Panc1 (cell line): ENCODE results near the gene ELP2. TPM values are rescaled to one million over a fixed set of nuclear protein-coding genes. Genes with fewer than 3 reads are reported as not detected.

Experiments
- ATAC-seq: fragments of 200-7000 bp; cut with Tn5 transposase; 2 replicates; pipeline ENCODE4 v1.9.1; 2020; ENCODE audit warnings: mild to moderate bottlenecking, moderate library complexity
- BruUV-seq: library from RNA; stranded (reverse); fragments of 400-500 nt; replicated peaks from 2 replicates; lab custom pipeline; 2021; lab: Mats Ljungman, UMichigan
- CTCF ChIA-PET: fragments of 300-600 bp; sonication (Branson Sonifier 250); formaldehyde crosslinking; loops from one replicate; lab custom pipeline; 2022; ENCODE audit warnings: antibody characterized with exemption; lab: Charles Lee
- POLR2A ChIA-PET: fragments of 300-600 bp; sonication (Branson Sonifier 250); formaldehyde crosslinking; loops from one replicate; lab custom pipeline; 2022; ENCODE audit warnings: antibody characterized with exemption; lab: Charles Lee
- DNase-seq: peaks from one replicate; pipeline ENCODE4 v3.0.0-alpha.2; 2010; ENCODE audit warnings: low read depth, low spot score
- H3K27ac ChIP-seq: 2 replicates; pipeline ENCODE4 v1.5.1; 2011; ENCODE audit warnings: mild to moderate bottlenecking, low read length, inconsistent platforms
- H3K27me3 ChIP-seq: fragments of 200-500 bp; sonication (Bioruptor generic); 2 replicates; pipeline ENCODE4 v1.6.0; 2014; ENCODE audit warnings: low read length, inconsistent platforms; ENCODE audit not compliant: control insufficient read depth, insufficient read depth
- H3K36me3 ChIP-seq: fragments of 200-500 bp; sonication (Bioruptor generic); 2 replicates; pipeline ENCODE4 v1.5.1; 2014; ENCODE audit warnings: inconsistent platforms, mild to moderate bottlenecking, low read length, moderate library complexity; ENCODE audit not compliant: control insufficient read depth, insufficient read depth
- H3K4me1 ChIP-seq: 2 replicates; pipeline ENCODE4 v1.5.1; 2011; ENCODE audit warnings: inconsistent platforms, mild to moderate bottlenecking, low read length, moderate library complexity; ENCODE audit not compliant: control insufficient read depth, insufficient read depth
- H3K4me3 ChIP-seq, 2 experiments: 2 replicates each; pipeline ENCODE4 v1.5.1; 2011 to 2012; ENCODE audit warnings: low read depth in 2 of 2, low read length in 2 of 2, mild to moderate bottlenecking in 2 of 2, inconsistent platforms in 1 of 2, moderate library complexity in 1 of 2
- H3K9me3 ChIP-seq: fragments of 200-500 bp; sonication (Bioruptor generic); 2 replicates; pipeline ENCODE4 v1.5.1; 2014; ENCODE audit warnings: low read depth, mild to moderate bottlenecking, inconsistent platforms, low read length, moderate library complexity; ENCODE audit not compliant: control insufficient read depth, insufficient read depth
- CTCF ChIP-seq: fragments of 450-650 bp; IDR thresholded peaks from 2 replicates; pipeline ENCODE4 v1.5.1; 2017; ENCODE audit warnings: mild to moderate bottlenecking
- POLR2AphosphoS5 ChIP-seq: IDR thresholded peaks from 2 replicates; pipeline ENCODE4 v1.6.1; 2012; ENCODE audit warnings: mild to moderate bottlenecking, low read depth, low read length, moderate library complexity
- REST ChIP-seq, 2 experiments: IDR thresholded peaks; 2 replicates each; pipeline ENCODE4 v1.6.1; 2011 to 2012; ENCODE audit warnings: low read depth in 2 of 2, control low read depth in 1 of 2, low read length in 1 of 2, mild to moderate bottlenecking in 1 of 2, moderate library complexity in 1 of 2; ENCODE audit not compliant: insufficient read depth in 1 of 2
- SIN3A ChIP-seq: IDR thresholded peaks from 2 replicates; pipeline ENCODE4 v1.6.1; 2012; ENCODE audit warnings: low read depth, mild to moderate bottlenecking, low read length, moderate library complexity, borderline replicate concordance; ENCODE audit not compliant: insufficient read depth
- TCF7L2 ChIP-seq: IDR thresholded peaks from 2 replicates; pipeline ENCODE4 v1.6.1; 2011; ENCODE audit warnings: mild to moderate bottlenecking, low read depth, low read length, inconsistent platforms
- in situ Hi-C: cut with HindIII; loops from 2 replicates; pipeline ENCODE4 v1.10.0; 2016; ENCODE audit warnings: low sequenced_read_pairs, low pct_unique_long_range_greater_than_20kb
- intact Hi-C: fragments of 100-400 bp; cut with micrococcal nuclease; formaldehyde crosslinking; loops from one replicate; pipeline ENCODE4 v1.10.0; 2022; ENCODE audit not compliant: unreplicated experiment
- total RNA-seq: library from RNA; stranded (reverse); gene quantifications from one replicate; pipeline ENCODE4 v1.2.1, GENCODE V29; 2021; ENCODE audit not compliant: unreplicated experiment

Gene ELP2
- total RNA-seq, 1 experiment from 2014 or later, result 48.8 TPM

GRCh38 chr18:36108601-36109000, 21.1 kb upstream of the ELP2 start:
- DNase-seq, result no peak
- CTCF ChIA-PET, result no interaction called here
- peaks cover 6% of the 10 kb centered on the region; the same call in 1 of the 2 replicates for H3K36me3 ChIP-seq

GRCh38 chr18:36109737-36110136, 20.0 kb upstream of the ELP2 start:
- H3K27me3 ChIP-seq, result no peaks in the 10 kb centered on the region
- no peaks in the 10 kb centered on the region for H3K4me1 ChIP-seq
- no peak for ATAC-seq
- no TSS peak for BruUV-seq
- in situ Hi-C loops, result no loop called here
- no peak overlapping the region for H3K27ac ChIP-seq
- H3K9me3 ChIP-seq, result no peaks in the 10 kb centered on the region
- intact Hi-C loops, result no loop called here
- DNase-seq, result no peak
- TF ChIP-seq SIN3A (no peak), POLR2AphosphoS5 (no peak), REST (IDR thresholded peaks at IDR 0.05; ENCODE audit: insufficient read depth in 1 of 2, low read depth in 2 of 2, low read length in 1 of 2) (no peak), TCF7L2 (no peak)
- H3K36me3 ChIP-seq, result peaks cover 11% of the 10 kb centered on the region
- ChIA-PET CTCF (no interaction called here), POLR2A (no interaction called here)
- no peak overlapping the region for H3K4me3 ChIP-seq

More at GRCh38 chr18:36108601-36109000, 21.1 kb upstream of the ELP2 start:
- no peak overlapping the region for H3K4me3 ChIP-seq
- intact Hi-C loops, result no loop called here
- H3K27me3 ChIP-seq, result no peaks in the 10 kb centered on the region
- H3K27ac ChIP-seq, result no peak overlapping the region
- no peaks in the 10 kb centered on the region for H3K4me1 ChIP-seq
- in situ Hi-C loops, result no loop called here
- H3K9me3 ChIP-seq, result no peaks in the 10 kb centered on the region
- TF ChIP-seq POLR2AphosphoS5 (no peak), TCF7L2 (no peak), CTCF (no peak), REST (IDR thresholded peaks at IDR 0.05; ENCODE audit: insufficient read depth in 1 of 2, low read depth in 2 of 2, low read length in 1 of 2) (no peak), SIN3A (no peak)
- TSS peak; percentile 96 for BruUV-seq
- ATAC-seq, result no peak
- POLR2A ChIA-PET, result no interaction called here
